Lung (tissue), 12 donors: ENCODE results near the gene CNTNAP5. TPM values are rescaled to one million over a fixed set of nuclear protein-coding genes. Genes with fewer than 3 reads are reported as not detected.
"Not testable (repeated sequence)": the region's sequence is repeated elsewhere in the genome, so short reads cannot be mapped to it uniquely, and the experiment has no call there.

Source experiments
- ATAC-seq: fragments of 200-7000 bp; cut with Tn5 transposase; one replicate; pipeline ENCODE4 v1.9.1; 2020; ENCODE audit warnings: moderate number of reproducible peaks; ENCODE audit not compliant: insufficient read depth, low FRiP score
- DNase-seq, 3 donors: peaks; one replicate each; pipeline ENCODE4 v3.0.0-alpha.2; 2013 to 2017
- H3K27ac ChIP-seq, 2 donors: one replicate each; pipeline ENCODE4 v1.5.1; 2013; ENCODE audit warnings: mild to moderate bottlenecking in 2 of 2, moderate library complexity in 2 of 2, control low read depth in 1 of 2, inconsistent platforms in 1 of 2, low read depth in 1 of 2, low read length in 1 of 2
- H3K27me3 ChIP-seq, 3 donors: one replicate each; pipeline ENCODE4 v1.5.1; 2013; ENCODE audit warnings: low read length in 2 of 3; ENCODE audit not compliant: control insufficient read depth in 3 of 3, insufficient read depth in 3 of 3
- H3K36me3 ChIP-seq, 4 donors: one replicate each; pipeline ENCODE4 v1.5.1; 2013; ENCODE audit warnings: low read length in 4 of 4, mild to moderate bottlenecking in 1 of 4, moderate library complexity in 1 of 4; ENCODE audit not compliant: control insufficient read depth in 4 of 4, insufficient read depth in 4 of 4
- H3K4me1 ChIP-seq, 5 donors: one replicate each; pipeline ENCODE4 v1.5.1; 2013; ENCODE audit warnings: low read length in 5 of 5, mild to moderate bottlenecking in 2 of 5, moderate library complexity in 1 of 5; ENCODE audit not compliant: control insufficient read depth in 5 of 5, insufficient read depth in 5 of 5
- H3K4me3 ChIP-seq: one replicate; pipeline ENCODE4 v1.5.1; 2013; ENCODE audit warnings: mild to moderate bottlenecking, control low read depth, moderate library complexity
- H3K9ac ChIP-seq, 2 donors: one replicate each; pipeline ENCODE4 v1.5.1; 2013; ENCODE audit warnings: low read length in 2 of 2, control low read depth in 1 of 2; ENCODE audit not compliant: insufficient read depth in 1 of 2
- H3K9me3 ChIP-seq, 4 donors: one replicate each; pipeline ENCODE4 v1.5.1; 2013; ENCODE audit warnings: low read length in 3 of 4, mild to moderate bottlenecking in 1 of 4, moderate library complexity in 1 of 4; ENCODE audit not compliant: control insufficient read depth in 4 of 4, insufficient read depth in 3 of 4
- CTCF ChIP-seq: IDR thresholded peaks from 2 replicates; pipeline ENCODE4 v1.5.1; 2012; ENCODE audit warnings: mild to moderate bottlenecking; ENCODE audit errors: control extremely low read depth, extremely low read depth
- WGBS, 2 donors: extraction: QIAGEN DNeasy Blood & Tissue Kit; methylation state at CpG; one replicate each; pipeline ENCODE4 v1.1.7; 2013; 5-methylcytosine and 5-hydroxymethylcytosine counted together
- polyA plus RNA-seq, 2 donors: library from polyadenylated mRNA; stranded (reverse); fragments of 200-250 nt; gene quantifications; one replicate each; pipeline ENCODE4 v1.2.1, GENCODE V29; 2013
- total RNA-seq, 2 donors: library from RNA; depleted of rRNA in 1 of 2; stranded (reverse); fragments of >200 nt in 1 of 2; gene quantifications; one replicate each; pipeline ENCODE4 v1.2.1, GENCODE V29; 2014 to 2021
- donor health status: control.
- donor health status: control.
- donor health status: Bipolar disorder and iron deficiency.
- donor health status: healthy.
- donor health status: DM: yes; HTN: yes; CAD: no.

The CNTNAP5 gene
- total and polyA plus RNA-seq, 4 donors, result 0.03 to 0.06 TPM; not detected in 2

DNA sequence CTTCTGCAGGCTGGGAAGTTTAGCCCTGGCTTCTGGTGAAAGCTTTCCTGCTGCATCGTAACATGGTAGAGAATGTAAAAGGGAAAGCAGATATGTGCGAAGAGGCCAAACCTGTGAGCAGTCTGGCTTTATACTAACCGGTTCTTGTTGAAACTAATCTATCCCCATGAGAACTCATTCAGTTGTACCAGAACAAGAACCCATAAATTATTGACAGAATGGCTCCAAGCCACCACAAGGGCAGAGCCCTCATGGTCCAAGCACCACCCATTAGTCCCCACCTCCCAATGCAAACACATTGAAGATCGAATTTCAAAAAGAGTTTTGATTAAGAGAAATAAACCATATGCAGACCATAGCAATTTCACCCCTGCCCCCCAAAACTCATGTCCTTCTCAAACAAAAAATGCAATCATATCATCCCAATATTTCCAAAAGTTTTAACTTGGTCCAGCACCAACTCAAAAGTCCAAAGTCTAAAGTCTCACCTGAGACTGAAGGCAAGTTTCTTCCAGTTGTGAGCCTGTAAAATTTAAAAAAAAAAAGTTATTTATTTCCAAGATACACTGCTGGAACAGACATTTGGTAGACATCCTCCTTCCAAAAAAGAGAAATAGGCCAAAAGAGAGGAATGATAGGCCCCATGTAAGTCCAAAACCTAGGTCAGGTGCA is 318.9 kb downstream of the CNTNAP5 start:
- Histone ChIP-seq H3K9ac (no peak overlapping the region), H3K27ac (no peak overlapping the region), H3K4me3 (no peak overlapping the region), H3K9me3 (no peaks in the 10 kb centered on the region), H3K36me3 (no peaks in the 10 kb centered on the region), H3K4me1 (no peaks in the 10 kb centered on the region), H3K27me3 (no peaks in the 10 kb centered on the region)
- 80 to 84% methylated on average over 4 of the region's 4 CpGs for WGBS, 2 donors
- TF ChIP-seq CTCF, result no peak
- ATAC-seq (no peak), DNase-seq (no peak)

DNA sequence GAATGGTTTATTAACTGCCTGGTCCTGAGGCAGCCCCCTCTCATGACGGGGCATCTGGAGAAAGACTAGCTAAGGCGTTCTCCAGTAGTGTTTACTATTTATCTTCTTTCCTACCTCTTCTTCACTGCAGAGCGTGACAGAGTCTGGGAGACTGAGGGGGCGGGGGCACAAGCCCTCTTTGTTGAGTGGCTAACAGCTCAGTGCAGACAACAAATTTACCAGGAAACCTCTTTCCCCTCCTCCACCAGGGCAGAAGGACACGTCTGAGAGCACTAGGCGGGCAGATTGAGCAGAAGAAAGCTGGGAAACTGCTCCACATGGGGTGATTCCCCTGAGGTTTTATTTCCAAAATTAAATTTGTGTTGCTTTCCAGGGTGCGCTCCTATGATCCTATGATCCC is 322.1 kb downstream of the CNTNAP5 start:
- 63 to 74% methylated on average over 7 of the region's 7 CpGs for WGBS, 2 donors
- Histone ChIP-seq H3K27ac (no peak overlapping the region), H3K9ac (no peak overlapping the region), H3K4me3 (no peak overlapping the region), H3K27me3 (no peaks in the 10 kb centered on the region), H3K9me3 (no peaks in the 10 kb centered on the region), H3K4me1 (no peaks in the 10 kb centered on the region), H3K36me3 (no peaks in the 10 kb centered on the region)
- TF ChIP-seq CTCF, result no peak
- DNase-seq (no peak), ATAC-seq (no peak)

DNA sequence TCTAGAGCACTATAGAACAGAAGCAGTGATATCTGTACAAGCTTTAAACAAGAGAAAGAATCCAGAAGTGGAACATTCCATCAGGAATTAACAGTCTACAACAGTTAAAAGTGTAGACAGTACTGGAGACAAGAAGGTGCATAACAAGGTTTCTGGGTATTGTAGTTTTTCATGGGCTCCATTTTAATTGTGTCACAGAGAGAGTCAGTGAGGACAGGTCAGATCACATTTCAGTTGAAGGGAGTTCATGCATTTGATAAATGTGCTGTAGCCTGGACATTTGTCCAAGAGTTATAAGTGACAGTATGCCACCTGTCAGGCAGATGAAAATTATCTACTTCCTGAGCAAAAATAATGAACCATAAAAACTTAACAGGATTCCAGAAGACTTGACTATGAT is 328.6 kb downstream of the CNTNAP5 start:
- no peaks in the 10 kb centered on the region for H3K9me3 ChIP-seq
- DNase-seq (no peak), ATAC-seq (no peak)
- no peak overlapping the region for H3K9ac ChIP-seq
- H3K4me1 ChIP-seq, result no peaks in the 10 kb centered on the region
- H3K27ac ChIP-seq, result no peak overlapping the region
- TF ChIP-seq CTCF, result no peak
- no peaks in the 10 kb centered on the region for H3K36me3 ChIP-seq
- H3K27me3 ChIP-seq, result no peaks in the 10 kb centered on the region
- no peak overlapping the region for H3K4me3 ChIP-seq

DNA sequence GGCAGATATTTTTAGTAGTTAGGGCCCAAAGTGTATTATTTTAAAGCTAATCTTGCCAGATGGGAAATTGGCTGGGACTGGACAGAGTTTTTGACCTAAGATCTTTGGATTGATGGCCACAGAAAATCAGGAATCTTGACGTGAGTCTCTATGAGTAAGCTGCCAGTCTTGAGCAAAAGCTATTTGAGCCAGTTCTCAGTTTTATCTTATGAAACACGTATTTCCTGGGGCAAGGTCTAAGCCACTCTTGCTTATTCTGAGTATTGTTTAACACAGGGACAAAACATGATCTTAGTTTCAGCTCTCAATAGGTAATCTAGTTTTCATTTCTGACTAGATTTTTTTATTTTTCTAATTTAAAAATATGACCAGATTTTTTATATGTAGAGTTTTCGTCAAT is 329.4 kb downstream of the CNTNAP5 start:
- ATAC-seq (no peak), DNase-seq (no peak)
- H3K4me1 ChIP-seq, result no peaks in the 10 kb centered on the region
- H3K36me3 ChIP-seq, result no peaks in the 10 kb centered on the region
- H3K9me3 ChIP-seq, result no peaks in the 10 kb centered on the region
- H3K9ac ChIP-seq, result no peak overlapping the region
- TF ChIP-seq CTCF, result no peak
- no peak overlapping the region for H3K27ac ChIP-seq
- 58 to 61% methylated on average over 3 of the region's 3 CpGs for WGBS, 2 donors
- no peak overlapping the region for H3K4me3 ChIP-seq
- H3K27me3 ChIP-seq, result no peaks in the 10 kb centered on the region

- not testable (repeated sequence) for H3K27me3 ChIP-seq, H3K9ac ChIP-seq, H3K4me3 ChIP-seq, ATAC-seq, H3K9me3 ChIP-seq, H3K27ac ChIP-seq, H3K4me1 ChIP-seq, DNase-seq, H3K36me3 ChIP-seq
- 95 to 96% methylated on average over 28 of the region's 28 CpGs for WGBS, 2 donors
Observed at GRCh38 chr2:124361966-124362365, 336.9 kb downstream of the CNTNAP5 start.
